ENCODE data around the gene NAIF1.
"Not testable (repeated sequence)": the region's sequence is repeated elsewhere in the genome, so short reads cannot be mapped to it uniquely, and the experiment has no call there.

The NAIF1 gene

GRCh38 chr9:128024761-128025308 is 42.3 kb downstream of the NAIF1 start:
- Histone ChIP-seq H3K9me3 (ENCODE audit: low read length) (no peaks in the 10 kb centered on the region), H3K4me3 (ENCODE audit: low read depth, low read length, poor library complexity, severe bottlenecking) (no peak overlapping the region), H3K9me2 (ENCODE audit: low read depth, low read length) (no peaks in the 10 kb centered on the region), H4K20me1 (ENCODE audit: insufficient read depth, low read length) (no peaks in the 10 kb centered on the region), H3K27me3 (ENCODE audit: insufficient read depth, low read length) (no peaks in the 10 kb centered on the region), H3K79me2 (ENCODE audit: insufficient read depth, low read length) (no peaks in the 10 kb centered on the region), H2AFZ (ENCODE audit: low read length) (no peak overlapping the region), H3K27ac (ENCODE audit: low read depth, low read length, poor library complexity, severe bottlenecking) (peak overlapping the region; percentile 1), H3K4me2 (ENCODE audit: low read length) (no peak overlapping the region), H3K36me3 (ENCODE audit: insufficient read depth, low read length) (no peaks in the 10 kb centered on the region), H3K9ac (ENCODE audit: low read length) (no peak overlapping the region), H3F3A (ENCODE audit: insufficient read depth, low read length) (peaks cover 6% of the 10 kb centered on the region; the same call in 1 of the 2 replicates), H3K4me1 (ENCODE audit: insufficient read depth, low read length, severe bottlenecking) (peaks cover 64% of the 10 kb centered on the region)
- TF ChIP-seq EZH2 (IDR thresholded peaks at IDR 0.05; ENCODE audit: borderline replicate concordance, low read length) (no peak), CTCF (IDR thresholded peaks at IDR 0.05; ENCODE audit: low read length) (no peak)

- H3K4me2 ChIP-seq (ENCODE audit: low read length); H3K36me3 ChIP-seq (ENCODE audit: insufficient read depth, low read length); H3K27me3 ChIP-seq (ENCODE audit: insufficient read depth, low read length); H3K4me3 ChIP-seq (ENCODE audit: low read depth, low read length, poor library complexity, severe bottlenecking); H3F3A ChIP-seq (ENCODE audit: insufficient read depth, low read length); H3K79me2 ChIP-seq (ENCODE audit: insufficient read depth, low read length); H3K9ac ChIP-seq (ENCODE audit: low read length); H3K27ac ChIP-seq (ENCODE audit: low read depth, low read length, poor library complexity, severe bottlenecking); H2AFZ ChIP-seq (ENCODE audit: low read length); H4K20me1 ChIP-seq (ENCODE audit: insufficient read depth, low read length); H3K9me3 ChIP-seq (ENCODE audit: low read length); H3K9me2 ChIP-seq (ENCODE audit: low read depth, low read length): not testable (repeated sequence)
- peaks cover 59% of the 10 kb centered on the region for H3K4me1 ChIP-seq (ENCODE audit: insufficient read depth, low read length, severe bottlenecking)
These were observed 43.4 kb downstream of the NAIF1 start for GRCh38 chr9:128023671-128024070.

GRCh38 chr9:128022886-128023285 is 44.2 kb downstream of the NAIF1 start:
- Histone ChIP-seq H3K9ac (ENCODE audit: low read length) (no peak overlapping the region), H3K27me3 (ENCODE audit: insufficient read depth, low read length) (no peaks in the 10 kb centered on the region), H3F3A (ENCODE audit: insufficient read depth, low read length) (peaks cover 6% of the 10 kb centered on the region; the same call in 1 of the 2 replicates), H3K9me3 (ENCODE audit: low read length) (no peaks in the 10 kb centered on the region), H3K79me2 (ENCODE audit: insufficient read depth, low read length) (no peaks in the 10 kb centered on the region), H3K27ac (ENCODE audit: low read depth, low read length, poor library complexity, severe bottlenecking) (no peak overlapping the region), H3K4me1 (ENCODE audit: insufficient read depth, low read length, severe bottlenecking) (peaks cover 54% of the 10 kb centered on the region), H4K20me1 (ENCODE audit: insufficient read depth, low read length) (no peaks in the 10 kb centered on the region), H2AFZ (ENCODE audit: low read length) (no peak overlapping the region), H3K4me3 (ENCODE audit: low read depth, low read length, poor library complexity, severe bottlenecking) (no peak overlapping the region), H3K4me2 (ENCODE audit: low read length) (no peak overlapping the region), H3K9me2 (ENCODE audit: low read depth, low read length) (no peaks in the 10 kb centered on the region), H3K36me3 (ENCODE audit: insufficient read depth, low read length) (no peaks in the 10 kb centered on the region)
- no peak for TF ChIP-seq CTCF (IDR thresholded peaks at IDR 0.05; ENCODE audit: low read length)
- no peak for TF ChIP-seq EZH2 (IDR thresholded peaks at IDR 0.05; ENCODE audit: borderline replicate concordance, low read length)

GRCh38 chr9:128021098-128021497 is 46.0 kb downstream of the NAIF1 start:
- H3K9ac ChIP-seq (ENCODE audit: low read length), result no peak overlapping the region
- TF ChIP-seq EZH2 (IDR thresholded peaks at IDR 0.05; ENCODE audit: borderline replicate concordance, low read length) (no peak), CTCF (IDR thresholded peaks at IDR 0.05; ENCODE audit: low read length) (no peak)
- no peak overlapping the region for H2AFZ ChIP-seq (ENCODE audit: low read length)
- H3K4me3 ChIP-seq (ENCODE audit: low read depth, low read length, poor library complexity, severe bottlenecking), result no peak overlapping the region
- H3K4me1 ChIP-seq (ENCODE audit: insufficient read depth, low read length, severe bottlenecking), result peaks cover 36% of the 10 kb centered on the region
- no peaks in the 10 kb centered on the region for H3K36me3 ChIP-seq (ENCODE audit: insufficient read depth, low read length)
- H3K27ac ChIP-seq (ENCODE audit: low read depth, low read length, poor library complexity, severe bottlenecking), result no peak overlapping the region
- H3K27me3 ChIP-seq (ENCODE audit: insufficient read depth, low read length), result no peaks in the 10 kb centered on the region
- no peak overlapping the region for H3K4me2 ChIP-seq (ENCODE audit: low read length)
- H3F3A ChIP-seq (ENCODE audit: insufficient read depth, low read length), result peaks cover 6% of the 10 kb centered on the region; the same call in 1 of the 2 replicates
- no peaks in the 10 kb centered on the region for H3K9me3 ChIP-seq (ENCODE audit: low read length)
- no peaks in the 10 kb centered on the region for H3K9me2 ChIP-seq (ENCODE audit: low read depth, low read length)
- H4K20me1 ChIP-seq (ENCODE audit: insufficient read depth, low read length), result no peaks in the 10 kb centered on the region
- no peaks in the 10 kb centered on the region for H3K79me2 ChIP-seq (ENCODE audit: insufficient read depth, low read length)
